Keratinocyte (primary cell): ENCODE results near the gene SAMHD1.

Experiments used
- CTCF ChIP-seq, 3 experiments: IDR thresholded peaks in 1 of 3; conservative IDR thresholded peaks in 1 of 3; optimal IDR thresholded peaks in 1 of 3; 2 replicates in 2 of 3; 3 replicates in 1 of 3; pipeline versions ENCODE3 to v1.5.1; 2011; ENCODE audit warnings: low read length in 3 of 3, mild to moderate bottlenecking in 3 of 3, moderate library complexity in 2 of 3, control low read depth in 1 of 3, inconsistent platforms in 1 of 3; ENCODE audit not compliant: insufficient read depth in 2 of 3; ENCODE audit errors: extremely low read depth in 1 of 3
- EZH2 ChIP-seq: IDR thresholded peaks from one replicate; pipeline ENCODE4 v1.6.1; 2012; ENCODE audit warnings: inconsistent platforms, mild to moderate bottlenecking, low read length, moderate library complexity

GRCh38 chr20:36865076-36865860 lies 86.2 kb downstream of the SAMHD1 start:
- no peak for TF ChIP-seq EZH2
- TF ChIP-seq CTCF (optimal IDR thresholded peaks at IDR 0.05 in 1 of 3, IDR thresholded peaks at IDR 0.05 in 1 of 3, conservative IDR thresholded peaks at IDR 0.05 in 1 of 3; ENCODE audit: extremely low read depth in 1 of 3, insufficient read depth in 2 of 3, low read length in 3 of 3), result no peak
